GM12801 (cell line): ENCODE results near the gene CRYBA4.

Experiments
- TF ChIP-seq, protein P1 (sequence below): IDR thresholded peaks from one replicate; pipeline ENCODE4 v1.5.1; 2011; ENCODE audit warnings: control low read depth; ENCODE audit not compliant: insufficient read length; ENCODE audit errors: extremely low read depth

CRYBA4 gene

DNA sequence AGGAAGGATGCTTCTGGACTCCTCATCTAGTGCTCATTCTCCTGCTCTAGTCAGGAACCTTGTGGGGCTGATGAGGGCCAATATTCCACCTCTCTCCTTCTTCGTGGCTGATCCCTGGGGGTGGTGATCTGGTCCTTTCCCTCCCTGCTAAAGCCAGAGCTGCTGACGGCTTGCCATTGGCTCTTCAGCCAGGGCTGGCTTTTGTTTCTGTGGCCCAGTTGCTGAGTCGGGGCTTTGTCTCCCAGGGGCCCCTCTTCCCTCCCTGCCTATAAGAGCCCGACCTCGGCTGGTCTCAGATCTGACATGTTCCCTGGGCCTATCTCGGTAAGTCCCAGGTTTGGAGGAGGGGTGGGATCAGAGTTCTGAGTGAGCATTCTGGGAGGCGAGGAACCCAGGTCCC is at the start of gene CRYBA4:
CRYBA4 (plus strand) TSS at position 301 of the 400 bp plus-strand sequence. CDS start 634 bp downstream, outside the sequence.
- TF ChIP-seq, protein P1, sequence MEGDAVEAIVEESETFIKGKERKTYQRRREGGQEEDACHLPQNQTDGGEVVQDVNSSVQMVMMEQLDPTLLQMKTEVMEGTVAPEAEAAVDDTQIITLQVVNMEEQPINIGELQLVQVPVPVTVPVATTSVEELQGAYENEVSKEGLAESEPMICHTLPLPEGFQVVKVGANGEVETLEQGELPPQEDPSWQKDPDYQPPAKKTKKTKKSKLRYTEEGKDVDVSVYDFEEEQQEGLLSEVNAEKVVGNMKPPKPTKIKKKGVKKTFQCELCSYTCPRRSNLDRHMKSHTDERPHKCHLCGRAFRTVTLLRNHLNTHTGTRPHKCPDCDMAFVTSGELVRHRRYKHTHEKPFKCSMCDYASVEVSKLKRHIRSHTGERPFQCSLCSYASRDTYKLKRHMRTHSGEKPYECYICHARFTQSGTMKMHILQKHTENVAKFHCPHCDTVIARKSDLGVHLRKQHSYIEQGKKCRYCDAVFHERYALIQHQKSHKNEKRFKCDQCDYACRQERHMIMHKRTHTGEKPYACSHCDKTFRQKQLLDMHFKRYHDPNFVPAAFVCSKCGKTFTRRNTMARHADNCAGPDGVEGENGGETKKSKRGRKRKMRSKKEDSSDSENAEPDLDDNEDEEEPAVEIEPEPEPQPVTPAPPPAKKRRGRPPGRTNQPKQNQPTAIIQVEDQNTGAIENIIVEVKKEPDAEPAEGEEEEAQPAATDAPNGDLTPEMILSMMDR = no peak

DNA sequence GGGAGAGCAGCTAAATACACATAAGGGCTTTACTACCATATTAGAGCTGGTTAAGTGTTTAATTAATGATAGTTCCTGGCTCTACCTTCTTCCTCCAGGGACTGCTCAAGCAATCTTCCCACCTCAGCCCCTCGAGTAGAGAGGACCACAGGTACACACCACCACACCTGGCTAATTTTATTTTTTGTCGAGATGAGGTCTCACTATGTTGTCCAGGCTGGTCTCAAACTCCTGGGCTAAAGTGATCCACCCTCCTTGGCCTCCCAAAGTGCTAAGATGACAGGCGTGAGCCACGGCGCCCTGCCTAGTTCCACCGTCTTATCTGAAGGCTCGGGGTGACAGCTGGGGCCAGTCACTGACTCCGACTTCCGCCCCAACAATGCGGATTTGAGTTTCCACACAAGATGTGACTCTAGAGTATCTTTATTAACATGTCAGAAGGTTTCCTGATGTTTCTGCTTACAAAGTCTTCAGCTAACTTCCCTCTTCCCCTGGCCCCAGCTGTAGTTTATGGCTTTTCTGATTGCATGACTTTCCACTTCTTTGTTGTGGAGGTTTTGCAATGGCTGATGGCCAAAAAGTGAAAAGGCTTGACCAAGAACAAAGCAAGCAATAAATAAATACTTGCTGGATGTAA is 48.6 kb upstream of the CRYBA4 start:
- TF ChIP-seq, protein P1 = no peak

DNA sequence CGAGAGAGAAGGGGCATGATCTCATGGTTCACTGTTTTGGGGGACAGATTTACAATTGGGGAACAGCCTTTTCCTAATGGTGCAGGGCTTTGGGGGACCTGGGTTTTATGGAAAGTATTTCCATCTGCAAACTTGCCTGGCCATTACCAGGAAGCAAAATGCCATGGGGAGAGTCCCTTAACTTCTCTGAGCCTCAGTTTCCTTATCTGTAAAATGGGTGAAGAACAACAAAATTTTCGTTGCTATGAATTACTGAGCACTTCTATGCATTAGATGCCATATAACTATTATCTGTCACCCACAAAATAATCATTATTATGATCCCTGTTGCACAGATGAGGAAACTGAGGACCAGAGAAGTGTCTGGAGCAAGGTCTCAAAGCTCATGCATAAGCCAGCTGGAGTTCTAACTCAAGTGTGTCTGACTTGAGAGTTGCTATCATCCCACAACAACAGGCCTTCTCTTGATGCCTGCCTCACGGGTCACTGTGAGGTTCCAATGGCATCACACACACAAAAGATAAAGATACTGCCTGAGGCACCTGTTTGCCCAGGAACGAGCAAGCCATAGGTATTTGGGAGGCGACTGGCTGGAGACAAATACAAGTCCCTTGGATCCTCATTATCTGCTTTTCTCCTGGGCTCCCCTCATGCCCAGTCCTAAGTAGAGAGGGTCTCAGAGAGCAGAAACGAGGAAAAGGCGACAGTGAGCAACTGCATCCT is 47.6 kb upstream of the CRYBA4 start:
- TF ChIP-seq, protein P1 = no peak

DNA sequence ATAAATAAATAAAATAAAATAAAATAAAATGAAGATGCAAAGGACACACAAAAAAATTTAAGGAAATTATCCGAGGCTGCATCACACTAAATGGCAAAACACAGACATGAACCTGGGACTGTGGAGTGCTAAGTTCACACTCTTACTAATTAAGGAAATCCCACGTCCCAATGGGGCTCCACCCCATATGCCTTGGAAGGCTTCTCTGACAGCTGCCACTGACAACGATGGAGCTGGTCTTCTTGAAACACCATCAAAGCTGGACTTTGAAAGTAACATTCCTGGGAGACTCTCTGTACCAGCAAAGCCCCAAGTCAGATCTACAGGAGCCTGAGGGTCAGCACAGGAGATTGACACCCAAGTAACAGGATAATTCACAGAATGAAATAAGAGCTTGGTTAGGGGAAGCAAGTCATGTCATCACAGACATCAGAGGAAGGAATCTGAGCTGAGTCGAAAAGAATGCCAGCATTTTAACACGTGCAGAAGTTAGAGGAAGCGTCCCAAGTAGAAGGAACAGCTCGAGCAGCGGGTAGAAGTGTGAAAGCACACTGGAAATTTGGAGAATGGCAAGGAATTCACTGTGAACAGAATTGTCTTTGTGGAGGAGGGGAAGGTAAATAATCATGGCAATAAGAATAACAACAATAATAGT is 45.6 kb upstream of the CRYBA4 start:
- TF ChIP-seq, protein P1 = no peak

DNA sequence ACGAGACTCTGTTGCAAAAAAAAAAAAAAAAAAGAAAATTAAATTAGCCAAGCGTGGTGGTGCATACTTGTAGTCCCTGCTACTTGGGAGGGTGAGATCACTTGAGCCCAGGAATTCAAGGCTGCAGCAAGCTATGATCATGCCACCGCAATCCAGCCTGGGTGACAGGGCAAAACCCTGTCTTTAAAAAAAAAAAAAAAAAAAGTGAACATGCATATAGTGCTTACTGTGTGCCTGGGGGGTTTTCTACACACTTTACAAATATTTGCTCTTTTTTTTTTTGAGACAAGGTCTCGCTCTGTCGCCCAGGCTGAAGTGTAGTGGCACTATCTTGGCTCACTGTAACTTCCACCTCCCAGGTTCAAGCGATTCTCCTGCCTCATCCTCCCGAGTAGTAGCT is 44.7 kb upstream of the CRYBA4 start:
- TF ChIP-seq, protein P1 = no peak

DNA sequence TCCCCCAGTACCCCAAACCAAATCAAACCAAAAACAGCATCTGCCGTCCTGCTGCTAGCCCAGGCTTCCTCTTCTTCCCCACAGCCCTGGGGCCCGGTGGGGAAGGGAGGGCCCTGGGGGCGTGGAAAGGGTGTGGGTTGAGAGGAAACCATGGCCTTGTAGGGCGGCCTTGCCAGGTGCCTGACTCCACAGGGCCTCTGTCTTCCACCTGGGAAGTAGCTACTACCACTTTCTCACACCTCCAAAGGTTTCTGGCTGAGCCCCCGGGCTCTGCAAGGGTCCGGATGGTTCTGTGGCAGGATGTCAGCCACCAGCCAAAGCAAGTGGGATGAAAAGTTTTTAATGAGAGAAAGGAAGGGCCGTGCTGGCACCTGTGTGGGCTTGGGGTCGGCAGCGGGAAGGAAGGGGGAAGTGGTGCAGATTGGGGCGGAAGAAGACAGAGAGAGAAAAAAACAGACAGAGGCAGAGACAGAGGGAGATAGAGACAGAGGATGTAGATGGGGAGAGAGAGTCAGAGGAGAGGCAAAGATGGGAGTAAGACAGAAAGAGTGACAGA is 42.4 kb upstream of the CRYBA4 start:
- TF ChIP-seq, protein P1 = no peak

DNA sequence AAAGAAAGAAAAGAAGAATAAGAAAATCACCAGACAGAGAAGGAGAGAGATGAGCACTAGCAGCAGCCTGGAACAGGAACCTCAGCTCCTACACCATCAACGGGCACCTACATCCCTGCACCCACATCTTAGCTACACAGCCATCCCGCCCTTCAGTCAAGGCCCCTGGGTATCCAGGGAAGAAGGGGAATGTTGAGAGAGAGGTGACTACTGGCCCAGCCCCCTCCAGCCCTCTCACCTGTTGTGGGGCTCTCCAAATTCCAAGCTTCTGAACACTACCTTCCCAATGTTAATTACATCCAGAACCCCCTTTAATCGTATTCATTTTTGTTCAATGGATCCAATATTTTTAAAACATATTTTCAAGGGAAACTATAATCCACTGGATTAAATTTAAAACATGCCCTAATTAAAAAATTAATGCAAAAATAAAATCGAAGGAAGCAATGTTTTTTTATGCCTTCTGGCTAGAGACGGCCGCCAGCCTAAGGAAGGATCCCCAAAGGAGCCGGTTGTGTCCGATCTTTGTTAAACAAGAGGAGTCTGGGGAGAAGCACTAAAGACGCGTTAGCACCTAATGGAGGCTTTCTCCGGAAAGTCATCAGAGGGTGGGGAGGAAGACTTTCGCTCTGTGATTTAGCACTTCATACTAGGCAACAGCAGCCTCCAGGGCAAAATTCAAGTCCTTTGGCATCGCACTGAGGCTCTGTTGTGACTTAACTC is 41.4 kb upstream of the CRYBA4 start:
- TF ChIP-seq, protein P1 = no peak
